ENCODE measurements around the gene ICOSLG. TPM values are rescaled to one million over a fixed set of nuclear protein-coding genes. Genes with fewer than 3 reads are reported as not detected.

The ICOSLG gene
- total and polyA plus RNA-seq, 8 donors = 0.46 to 2.7 (median 0.83) TPM

- DNase-seq = no peak
- H3K9me3 ChIP-seq = no peaks in the 10 kb centered on the region
- no peak for ATAC-seq
- no peak overlapping the region for H3K27ac ChIP-seq
- FAIRE-seq = no peak
- no peaks in the 10 kb centered on the region for H3K27me3 ChIP-seq
- intact Hi-C loops (cut with DNase I) = no loop called here
- 38 to 47% methylated on average over 4 of the region's 4 CpGs for WGBS, 2 donors
- no peaks in the 10 kb centered on the region for H3K36me3 ChIP-seq
- TF ChIP-seq, protein P1, sequence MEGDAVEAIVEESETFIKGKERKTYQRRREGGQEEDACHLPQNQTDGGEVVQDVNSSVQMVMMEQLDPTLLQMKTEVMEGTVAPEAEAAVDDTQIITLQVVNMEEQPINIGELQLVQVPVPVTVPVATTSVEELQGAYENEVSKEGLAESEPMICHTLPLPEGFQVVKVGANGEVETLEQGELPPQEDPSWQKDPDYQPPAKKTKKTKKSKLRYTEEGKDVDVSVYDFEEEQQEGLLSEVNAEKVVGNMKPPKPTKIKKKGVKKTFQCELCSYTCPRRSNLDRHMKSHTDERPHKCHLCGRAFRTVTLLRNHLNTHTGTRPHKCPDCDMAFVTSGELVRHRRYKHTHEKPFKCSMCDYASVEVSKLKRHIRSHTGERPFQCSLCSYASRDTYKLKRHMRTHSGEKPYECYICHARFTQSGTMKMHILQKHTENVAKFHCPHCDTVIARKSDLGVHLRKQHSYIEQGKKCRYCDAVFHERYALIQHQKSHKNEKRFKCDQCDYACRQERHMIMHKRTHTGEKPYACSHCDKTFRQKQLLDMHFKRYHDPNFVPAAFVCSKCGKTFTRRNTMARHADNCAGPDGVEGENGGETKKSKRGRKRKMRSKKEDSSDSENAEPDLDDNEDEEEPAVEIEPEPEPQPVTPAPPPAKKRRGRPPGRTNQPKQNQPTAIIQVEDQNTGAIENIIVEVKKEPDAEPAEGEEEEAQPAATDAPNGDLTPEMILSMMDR (IDR thresholded peaks at IDR 0.05) = no peak
- H3K4me1 ChIP-seq = no peaks in the 10 kb centered on the region
- H3K4me3 ChIP-seq = no peak overlapping the region
Measured at GRCh38 chr21:44260066-44260465, 19.3 kb upstream of the ICOSLG start.

DNA sequence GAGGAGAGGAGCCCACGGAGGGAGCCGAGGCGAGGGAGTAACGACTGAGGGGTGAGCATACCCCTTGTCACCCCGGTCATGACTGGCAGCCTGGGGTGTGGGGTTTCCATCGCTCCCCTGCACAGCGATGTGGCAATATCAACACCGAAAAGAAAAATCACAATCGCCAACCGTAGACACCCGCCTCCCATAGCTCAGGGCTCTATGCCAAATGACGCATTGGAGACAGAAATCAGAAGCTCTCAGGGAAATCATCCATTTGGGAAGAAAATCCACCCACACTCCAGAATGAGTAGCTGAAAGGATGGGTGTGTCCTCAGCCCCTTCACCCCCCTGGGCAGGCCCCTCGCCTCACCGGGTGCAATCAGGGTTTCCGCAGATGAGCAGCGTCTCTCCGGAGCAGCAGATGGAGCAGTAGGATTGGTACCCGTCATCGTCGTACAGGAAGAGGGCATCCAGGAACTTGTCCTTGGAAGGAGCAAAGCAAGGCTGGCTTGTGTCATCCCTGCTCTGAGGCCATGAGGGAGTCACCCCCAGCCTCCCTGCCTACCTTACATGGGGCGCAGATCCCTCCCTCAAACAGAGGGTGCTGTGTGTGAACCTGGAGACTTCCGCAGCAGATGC lies 18.5 kb upstream of the ICOSLG start:
- peak in 1 of 6 donors; percentile 18 for DNase-seq
- H3K9me3 ChIP-seq = no peaks in the 10 kb centered on the region
- H3K4me1 ChIP-seq = no peaks in the 10 kb centered on the region
- no peak overlapping the region for H3K4me3 ChIP-seq
- TF ChIP-seq, protein P1 (IDR thresholded peaks at IDR 0.05) = no peak
- intact Hi-C loops (cut with DNase I) = no loop called here
- no peak for FAIRE-seq
- H3K27me3 ChIP-seq = no peaks in the 10 kb centered on the region
- no peak for ATAC-seq
- H3K36me3 ChIP-seq = no peaks in the 10 kb centered on the region
- 70 to 78% methylated on average over 22 of the region's 22 CpGs for WGBS, 2 donors
- H3K27ac ChIP-seq = no peak overlapping the region

DNA sequence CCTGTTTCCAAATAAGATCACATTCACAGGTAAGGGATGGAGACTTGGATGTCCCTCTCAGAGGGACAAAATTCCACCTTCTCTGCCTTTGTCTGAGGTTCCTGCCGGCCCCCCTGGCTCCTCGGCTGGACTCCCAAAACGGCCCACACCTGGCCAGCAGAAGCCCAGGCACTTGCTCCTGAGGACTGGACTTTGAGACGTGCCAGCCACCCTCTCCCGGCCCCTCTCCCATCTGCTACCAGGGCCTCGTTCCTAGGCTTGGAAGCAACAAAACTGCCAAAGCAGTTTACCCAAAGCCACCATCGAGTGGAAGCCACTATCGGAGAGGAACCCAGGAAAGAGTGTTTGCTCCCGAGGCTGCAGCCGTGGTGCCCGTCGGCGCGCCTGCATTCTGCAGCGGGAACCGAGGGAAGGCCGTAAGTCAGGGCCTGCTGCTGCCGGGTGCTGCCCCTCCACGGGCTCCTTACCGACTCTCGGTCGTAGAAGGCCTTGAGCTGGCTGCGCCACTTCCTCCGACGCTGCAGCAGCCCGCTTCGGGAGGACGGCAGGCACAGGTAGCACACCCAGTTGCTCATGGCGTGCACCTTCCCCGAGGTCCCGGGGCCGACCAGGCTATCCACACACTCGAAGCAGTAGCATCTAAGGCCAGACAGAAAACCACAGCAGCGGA lies 17.4 kb upstream of the ICOSLG start:
- DNase-seq (peak in 1 of 6 donors; percentile 36), ATAC-seq (no peak), FAIRE-seq (no peak)
- intact Hi-C loops (cut with DNase I) = no loop called here
- TF ChIP-seq, protein P1 (IDR thresholded peaks at IDR 0.05) = no peak
- H3K27me3 ChIP-seq = no peaks in the 10 kb centered on the region
- H3K36me3 ChIP-seq = no peaks in the 10 kb centered on the region
- H3K9me3 ChIP-seq = no peaks in the 10 kb centered on the region
- H3K4me3 ChIP-seq = no peak overlapping the region
- H3K27ac ChIP-seq = no peak overlapping the region
- H3K4me1 ChIP-seq = no peaks in the 10 kb centered on the region
- 66 to 71% methylated on average over 34 of the region's 34 CpGs for WGBS, 2 donors

DNA sequence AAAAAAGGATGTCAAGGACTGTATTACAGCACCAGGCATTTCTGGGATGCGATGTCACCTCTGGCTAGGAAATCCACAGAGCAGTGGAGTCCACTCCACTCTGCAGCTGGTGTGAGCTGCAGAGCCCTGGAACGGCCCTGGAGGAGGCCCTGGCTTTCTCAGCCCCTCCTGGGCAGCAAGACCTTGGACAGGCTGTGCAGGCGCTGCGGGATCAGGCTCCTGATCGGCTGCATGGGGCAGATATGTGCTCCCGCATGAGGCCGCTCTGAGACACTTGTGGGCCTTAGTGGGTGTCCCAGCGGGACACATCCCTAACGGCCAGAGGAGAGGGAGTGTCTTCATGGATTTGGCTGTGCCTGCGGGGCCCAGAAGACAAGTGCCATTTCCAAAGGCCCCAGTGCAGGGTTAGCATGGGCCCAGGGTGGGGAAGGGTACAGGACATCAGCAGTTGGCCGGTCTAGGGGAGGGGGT lies 14.8 kb upstream of the ICOSLG start:
- 67 to 73% methylated on average over 11 of the region's 11 CpGs for WGBS, 2 donors

More for the DNA sequence above, 14.8 kb upstream of the ICOSLG start:
- no peak overlapping the region for H3K4me3 ChIP-seq
- intact Hi-C loops (cut with DNase I) = no loop called here
- H3K9me3 ChIP-seq = no peaks in the 10 kb centered on the region
- no peak for FAIRE-seq
- H3K27me3 ChIP-seq = no peaks in the 10 kb centered on the region
- H3K36me3 ChIP-seq = no peaks in the 10 kb centered on the region
- ATAC-seq = no peak
- DNase-seq = peak in 2 of 6 donors; percentile 28 to 31
- H3K4me1 ChIP-seq = no peaks in the 10 kb centered on the region
- H3K27ac ChIP-seq = no peak overlapping the region
- TF ChIP-seq, protein P1 (IDR thresholded peaks at IDR 0.05) = no peak

All from pancreas (tissue), 10 donors.